HL-60 (cell line): ENCODE measurements around the gene PRKCE.

Experiments used
- DNase-seq, 2 experiments: peaks; one replicate each; pipeline ENCODE4 v3.0.0-alpha.2; 2010 to 2020; ENCODE audit warnings: low read depth in 1 of 2, low spot score in 1 of 2
- H3K27ac ChIP-seq: fragments of 250-450 bp; sonication (Bioruptor Pico); replicated peaks from 2 replicates; pipeline ENCODE4 v1.5.1; 2020; ENCODE audit warnings: mild to moderate bottlenecking, moderate library complexity
- H3K27me3 ChIP-seq: fragments of 250-450 bp; sonication (Bioruptor Pico); 2 replicates; pipeline ENCODE4 v1.5.1; 2021; ENCODE audit warnings: mild to moderate bottlenecking, moderate library complexity; ENCODE audit not compliant: insufficient read depth, poor library complexity, severe bottlenecking
- H3K4me3 ChIP-seq: replicated peaks from 2 replicates; pipeline ENCODE4 v1.5.1; 2011; ENCODE audit warnings: mild to moderate bottlenecking, control low read depth, low read length; ENCODE audit not compliant: insufficient read depth
- GABPA ChIP-seq: IDR thresholded peaks from 2 replicates; pipeline ENCODE4 v1.6.1; 2012; ENCODE audit warnings: low read depth
- POLR2AphosphoS5 ChIP-seq: IDR thresholded peaks from 2 replicates; pipeline ENCODE4 v1.6.1; 2012; ENCODE audit warnings: low read depth
- SPI1 ChIP-seq: IDR thresholded peaks from 2 replicates; pipeline ENCODE4 v1.6.1; 2012; ENCODE audit warnings: low read depth, mild to moderate bottlenecking, borderline replicate concordance
- TF ChIP-seq, protein P1 (sequence below): IDR thresholded peaks from one replicate; pipeline ENCODE4 v1.5.1; 2011; ENCODE audit warnings: low read length, control low read depth, inconsistent platforms; ENCODE audit not compliant: insufficient read depth
- TF ChIP-seq, protein P2 (sequence below): IDR thresholded peaks from 2 replicates; pipeline ENCODE4 v1.6.1; 2012; ENCODE audit warnings: low read depth; ENCODE audit not compliant: insufficient replicate concordance

Gene PRKCE

DNA sequence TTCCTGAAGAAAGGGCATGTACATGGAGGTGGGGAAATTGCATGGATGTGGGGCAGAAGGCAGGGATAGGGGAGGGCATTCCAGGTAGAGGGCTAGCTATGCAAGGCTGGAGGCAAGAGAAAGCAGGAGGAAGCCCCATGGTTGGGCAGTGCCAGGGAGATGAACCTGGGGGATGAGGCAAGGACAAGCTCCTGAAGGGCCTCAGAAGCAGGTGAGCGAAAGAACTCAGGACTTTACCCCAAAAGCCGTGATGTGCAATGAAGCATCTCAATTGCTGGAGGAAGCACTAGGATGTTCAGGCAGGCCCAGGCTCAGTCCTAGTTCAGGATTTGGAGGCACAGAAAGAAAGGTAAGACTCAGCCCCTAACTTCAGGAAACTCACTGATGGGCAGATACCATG lies 528.7 kb downstream of the PRKCE start:
- no peak for TF ChIP-seq SPI1
- H3K27me3 ChIP-seq = no peaks in the 10 kb centered on the region
- H3K4me3 ChIP-seq = no peak overlapping the region
- no peak overlapping the region for H3K27ac ChIP-seq
- DNase-seq = no peak

DNA sequence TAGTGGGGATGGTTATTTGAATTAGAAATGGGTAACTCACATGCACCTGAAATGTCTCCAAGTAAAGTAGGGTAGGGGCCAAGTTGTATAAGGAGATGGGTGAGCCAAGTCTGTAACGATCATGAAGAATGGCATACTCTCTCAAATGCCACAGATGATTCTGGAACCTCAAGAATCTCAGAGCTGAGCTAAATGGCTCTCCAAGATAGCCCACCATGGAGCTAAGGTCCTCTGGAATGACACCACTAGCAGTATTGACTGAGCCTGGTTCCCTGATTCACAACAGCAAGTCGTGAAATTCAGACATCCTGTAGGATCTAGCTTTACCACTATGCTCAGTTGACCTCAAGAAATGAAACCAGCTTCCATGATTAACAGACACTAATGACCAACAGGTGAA lies 529.8 kb downstream of the PRKCE start:
- DNase-seq = no peak

DNA sequence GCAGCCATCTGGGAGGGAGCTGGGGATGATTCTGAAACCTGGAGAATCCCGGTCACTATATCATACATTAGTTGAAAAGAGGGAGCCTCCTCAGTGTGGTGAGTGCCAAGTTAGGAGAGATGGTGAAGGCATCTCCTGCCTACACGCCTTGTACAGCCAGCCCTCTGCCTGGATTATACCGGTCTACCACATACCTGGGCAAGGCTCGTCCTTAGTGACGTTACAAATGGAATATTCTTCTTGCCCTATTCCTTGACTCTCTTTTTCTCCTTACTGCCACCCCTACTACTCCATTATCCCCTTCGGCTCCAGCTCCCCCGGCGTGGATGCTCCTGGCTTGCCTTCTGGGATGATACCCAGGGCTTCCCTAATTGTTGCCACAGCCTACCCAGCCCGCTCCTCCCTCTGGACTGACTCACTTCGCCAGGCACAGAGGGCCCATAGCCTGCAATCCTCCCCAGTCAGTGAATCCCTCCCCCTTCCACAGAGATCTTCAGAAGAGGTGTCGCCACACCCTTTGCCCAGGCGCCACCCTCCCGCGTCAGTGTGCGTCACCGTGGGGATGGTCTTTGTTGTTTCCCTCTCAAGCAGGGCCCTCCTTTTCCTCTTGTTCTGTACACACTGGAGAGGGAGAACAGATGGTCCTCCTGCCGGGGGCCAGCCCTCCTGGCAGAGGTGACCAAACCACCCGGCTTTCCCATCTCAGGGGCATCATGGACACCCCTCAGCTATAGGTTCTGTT lies 530.5 kb downstream of the PRKCE start:
- no peaks in the 10 kb centered on the region for H3K27me3 ChIP-seq
- no peak overlapping the region for H3K27ac ChIP-seq
- TF ChIP-seq SPI1 (no peak), GABPA (no peak), POLR2AphosphoS5 (no peak)
- TF ChIP-seq, protein P1, sequence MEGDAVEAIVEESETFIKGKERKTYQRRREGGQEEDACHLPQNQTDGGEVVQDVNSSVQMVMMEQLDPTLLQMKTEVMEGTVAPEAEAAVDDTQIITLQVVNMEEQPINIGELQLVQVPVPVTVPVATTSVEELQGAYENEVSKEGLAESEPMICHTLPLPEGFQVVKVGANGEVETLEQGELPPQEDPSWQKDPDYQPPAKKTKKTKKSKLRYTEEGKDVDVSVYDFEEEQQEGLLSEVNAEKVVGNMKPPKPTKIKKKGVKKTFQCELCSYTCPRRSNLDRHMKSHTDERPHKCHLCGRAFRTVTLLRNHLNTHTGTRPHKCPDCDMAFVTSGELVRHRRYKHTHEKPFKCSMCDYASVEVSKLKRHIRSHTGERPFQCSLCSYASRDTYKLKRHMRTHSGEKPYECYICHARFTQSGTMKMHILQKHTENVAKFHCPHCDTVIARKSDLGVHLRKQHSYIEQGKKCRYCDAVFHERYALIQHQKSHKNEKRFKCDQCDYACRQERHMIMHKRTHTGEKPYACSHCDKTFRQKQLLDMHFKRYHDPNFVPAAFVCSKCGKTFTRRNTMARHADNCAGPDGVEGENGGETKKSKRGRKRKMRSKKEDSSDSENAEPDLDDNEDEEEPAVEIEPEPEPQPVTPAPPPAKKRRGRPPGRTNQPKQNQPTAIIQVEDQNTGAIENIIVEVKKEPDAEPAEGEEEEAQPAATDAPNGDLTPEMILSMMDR = no peak
- TF ChIP-seq, protein P2, sequence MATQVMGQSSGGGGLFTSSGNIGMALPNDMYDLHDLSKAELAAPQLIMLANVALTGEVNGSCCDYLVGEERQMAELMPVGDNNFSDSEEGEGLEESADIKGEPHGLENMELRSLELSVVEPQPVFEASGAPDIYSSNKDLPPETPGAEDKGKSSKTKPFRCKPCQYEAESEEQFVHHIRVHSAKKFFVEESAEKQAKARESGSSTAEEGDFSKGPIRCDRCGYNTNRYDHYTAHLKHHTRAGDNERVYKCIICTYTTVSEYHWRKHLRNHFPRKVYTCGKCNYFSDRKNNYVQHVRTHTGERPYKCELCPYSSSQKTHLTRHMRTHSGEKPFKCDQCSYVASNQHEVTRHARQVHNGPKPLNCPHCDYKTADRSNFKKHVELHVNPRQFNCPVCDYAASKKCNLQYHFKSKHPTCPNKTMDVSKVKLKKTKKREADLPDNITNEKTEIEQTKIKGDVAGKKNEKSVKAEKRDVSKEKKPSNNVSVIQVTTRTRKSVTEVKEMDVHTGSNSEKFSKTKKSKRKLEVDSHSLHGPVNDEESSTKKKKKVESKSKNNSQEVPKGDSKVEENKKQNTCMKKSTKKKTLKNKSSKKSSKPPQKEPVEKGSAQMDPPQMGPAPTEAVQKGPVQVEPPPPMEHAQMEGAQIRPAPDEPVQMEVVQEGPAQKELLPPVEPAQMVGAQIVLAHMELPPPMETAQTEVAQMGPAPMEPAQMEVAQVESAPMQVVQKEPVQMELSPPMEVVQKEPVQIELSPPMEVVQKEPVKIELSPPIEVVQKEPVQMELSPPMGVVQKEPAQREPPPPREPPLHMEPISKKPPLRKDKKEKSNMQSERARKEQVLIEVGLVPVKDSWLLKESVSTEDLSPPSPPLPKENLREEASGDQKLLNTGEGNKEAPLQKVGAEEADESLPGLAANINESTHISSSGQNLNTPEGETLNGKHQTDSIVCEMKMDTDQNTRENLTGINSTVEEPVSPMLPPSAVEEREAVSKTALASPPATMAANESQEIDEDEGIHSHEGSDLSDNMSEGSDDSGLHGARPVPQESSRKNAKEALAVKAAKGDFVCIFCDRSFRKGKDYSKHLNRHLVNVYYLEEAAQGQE = no peak
- H3K4me3 ChIP-seq = no peak overlapping the region
- DNase-seq = no peak

More for the DNA sequence above, 529.8 kb downstream of the PRKCE start:
- no peaks in the 10 kb centered on the region for H3K27me3 ChIP-seq
- H3K4me3 ChIP-seq = no peak overlapping the region
- no peak overlapping the region for H3K27ac ChIP-seq
- TF ChIP-seq SPI1 (no peak), POLR2AphosphoS5 (no peak), GABPA (no peak)
- TF ChIP-seq, protein P1 = no peak
- TF ChIP-seq, protein P2 = no peak

DNA sequence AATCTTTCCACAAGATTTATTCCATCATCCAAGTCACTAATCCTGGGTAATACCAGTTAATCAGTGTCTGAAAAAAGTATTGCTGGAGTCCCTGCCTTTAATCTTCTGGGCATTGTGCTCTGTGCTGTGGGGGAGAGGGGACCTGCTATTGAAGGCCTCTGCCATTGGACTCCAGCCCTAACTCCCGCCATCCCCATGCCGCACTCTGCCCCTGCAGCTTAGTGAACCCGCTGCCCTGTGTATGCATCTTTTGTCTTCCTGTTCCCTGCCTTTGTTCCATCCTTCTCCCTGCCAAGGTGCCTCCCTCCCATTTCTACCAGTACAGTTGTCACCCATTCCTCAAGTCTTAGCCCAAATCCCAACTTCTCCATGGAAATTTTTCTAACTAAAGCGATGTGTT lies 532.0 kb downstream of the PRKCE start:
- TF ChIP-seq, protein P1 = no peak
- TF ChIP-seq SPI1 (no peak), POLR2AphosphoS5 (no peak), GABPA (no peak)
- TF ChIP-seq, protein P2 = no peak
- no peaks in the 10 kb centered on the region for H3K27me3 ChIP-seq
- no peak overlapping the region for H3K4me3 ChIP-seq
- DNase-seq = no peak
- no peak overlapping the region for H3K27ac ChIP-seq
